Measurements from ENCODE around the gene TFPI.

TFPI gene

GRCh38 chr2:187506416-187506815, 47.8 kb downstream of the TFPI start:
- no peaks in the 10 kb centered on the region for H3K9me3 ChIP-seq (replicated peaks in 1 of 2; ENCODE audit: control insufficient read depth in 2 of 2, insufficient read depth in 1 of 2, low read depth in 1 of 2, low read length in 2 of 2)
- H3K79me1 ChIP-seq (ENCODE audit: low read depth, low read length): no peaks in the 10 kb centered on the region
- no peak overlapping the region for H2AFZ ChIP-seq (ENCODE audit: low read length)
- H3K23ac ChIP-seq (ENCODE audit: low read depth, low read length, poor library complexity): no peak overlapping the region
- H2BK5ac ChIP-seq (ENCODE audit: low read length): no peak overlapping the region
- H3K27ac ChIP-seq (replicated peaks; ENCODE audit: low read length): no peak overlapping the region
- no peak overlapping the region for H4K91ac ChIP-seq (ENCODE audit: low read depth, low read length, poor library complexity)
- no peak overlapping the region for H2AK5ac ChIP-seq (ENCODE audit: low read depth, low read length)
- H3K4ac ChIP-seq (ENCODE audit: low read length): no peak overlapping the region
- H3K4me3 ChIP-seq (ENCODE audit: low read length in 2 of 2): no peak overlapping the region
- H2BK120ac ChIP-seq (ENCODE audit: low read depth, low read length): no peak overlapping the region
- H3K27me3 ChIP-seq (ENCODE audit: control insufficient read depth in 3 of 3, insufficient read depth in 3 of 3, low read depth in 1 of 3, low read length in 3 of 3): no peaks in the 10 kb centered on the region
- H3K9ac ChIP-seq (ENCODE audit: low read depth, low read length, poor library complexity): no peak overlapping the region
- WGBS, 2 donors (ENCODE audit: extremely low coverage in 2 of 2, insufficient read length in 2 of 2, insufficient replicate concordance in 1 of 2): no CpG with 5 or more reads among the region's 3 CpGs
- no peak overlapping the region for H2BK15ac ChIP-seq (ENCODE audit: low read length)
- DNase-seq (ENCODE audit: low spot score): no peak
- no peak overlapping the region for H4K8ac ChIP-seq (ENCODE audit: low read depth, low read length)
- H3K4me1 ChIP-seq (ENCODE audit: control insufficient read depth in 2 of 2, insufficient read depth in 1 of 2, low read depth in 1 of 2, low read length in 2 of 2): peaks cover 6 to 7% of the 10 kb centered on the region in 2 donors
- H3K4me2 ChIP-seq (ENCODE audit: insufficient read depth, low read length, poor library complexity, severe bottlenecking): no peak overlapping the region
- H3K36me3 ChIP-seq (replicated peaks in 1 of 2; ENCODE audit: control insufficient read depth in 2 of 2, insufficient read depth in 2 of 2, low read length in 2 of 2): no peaks in the 10 kb centered on the region
- H3K18ac ChIP-seq (ENCODE audit: low read length): no peak overlapping the region
- H2BK12ac ChIP-seq (ENCODE audit: low read length): no peak overlapping the region
- no peak overlapping the region for H3K14ac ChIP-seq (ENCODE audit: low read length)

- Histone ChIP-seq H2AFZ (ENCODE audit: low read length) (peak overlapping the region; percentile 32), H3K4me3 (ENCODE audit: low read length in 2 of 2) (no peak overlapping the region), H3K4ac (ENCODE audit: low read length) (no peak overlapping the region), H2BK15ac (ENCODE audit: low read length) (no peak overlapping the region), H3K79me1 (ENCODE audit: low read depth, low read length) (no peaks in the 10 kb centered on the region), H3K4me2 (ENCODE audit: insufficient read depth, low read length, poor library complexity, severe bottlenecking) (no peak overlapping the region), H2BK120ac (ENCODE audit: low read depth, low read length) (no peak overlapping the region), H4K91ac (ENCODE audit: low read depth, low read length, poor library complexity) (no peak overlapping the region), H3K14ac (ENCODE audit: low read length) (no peak overlapping the region), H3K27me3 (ENCODE audit: control insufficient read depth in 3 of 3, insufficient read depth in 3 of 3, low read depth in 1 of 3, low read length in 3 of 3) (no peaks in the 10 kb centered on the region), H2AK5ac (ENCODE audit: low read depth, low read length) (no peak overlapping the region), H3K9me3 (replicated peaks in 1 of 2; ENCODE audit: control insufficient read depth in 2 of 2, insufficient read depth in 1 of 2, low read depth in 1 of 2, low read length in 2 of 2) (no peaks in the 10 kb centered on the region), H3K18ac (ENCODE audit: low read length) (no peak overlapping the region), H3K9ac (ENCODE audit: low read depth, low read length, poor library complexity) (no peak overlapping the region), H4K8ac (ENCODE audit: low read depth, low read length) (no peak overlapping the region), H3K36me3 (replicated peaks in 1 of 2; ENCODE audit: control insufficient read depth in 2 of 2, insufficient read depth in 2 of 2, low read length in 2 of 2) (no peaks in the 10 kb centered on the region), H2BK5ac (ENCODE audit: low read length) (no peak overlapping the region), H3K4me1 (ENCODE audit: control insufficient read depth in 2 of 2, insufficient read depth in 1 of 2, low read depth in 1 of 2, low read length in 2 of 2) (peaks cover 2 to 3% of the 10 kb centered on the region in 2 donors), H2BK12ac (ENCODE audit: low read length) (no peak overlapping the region), H3K23ac (ENCODE audit: low read depth, low read length, poor library complexity) (no peak overlapping the region), H3K27ac (replicated peaks; ENCODE audit: low read length) (no peak overlapping the region)
- DNase-seq (ENCODE audit: low spot score): no peak
- WGBS, 2 donors (ENCODE audit: extremely low coverage in 2 of 2, insufficient read length in 2 of 2, insufficient replicate concordance in 1 of 2): no CpG with 5 or more reads among the region's 3 CpGs
These were observed 49.1 kb downstream of the TFPI start for GRCh38 chr2:187505065-187505672.

GRCh38 chr2:187504312-187504921, 49.8 kb downstream of the TFPI start:
- H4K8ac ChIP-seq (ENCODE audit: low read depth, low read length): no peak overlapping the region
- H3K27me3 ChIP-seq (ENCODE audit: control insufficient read depth in 3 of 3, insufficient read depth in 3 of 3, low read depth in 1 of 3, low read length in 3 of 3): no peaks in the 10 kb centered on the region
- H3K9ac ChIP-seq (ENCODE audit: low read depth, low read length, poor library complexity): no peak overlapping the region
- no CpG with 5 or more reads among the region's 6 CpGs for WGBS, 2 donors (ENCODE audit: extremely low coverage in 2 of 2, insufficient read length in 2 of 2, insufficient replicate concordance in 1 of 2)
- no peak overlapping the region for H3K4ac ChIP-seq (ENCODE audit: low read length)
- no peak overlapping the region for H2BK5ac ChIP-seq (ENCODE audit: low read length)
- no peak overlapping the region for H3K14ac ChIP-seq (ENCODE audit: low read length)
- H2BK12ac ChIP-seq (ENCODE audit: low read length): no peak overlapping the region
- H2BK15ac ChIP-seq (ENCODE audit: low read length): no peak overlapping the region
- no peak overlapping the region for H2AK5ac ChIP-seq (ENCODE audit: low read depth, low read length)
- H3K4me1 ChIP-seq (ENCODE audit: control insufficient read depth in 2 of 2, insufficient read depth in 1 of 2, low read depth in 1 of 2, low read length in 2 of 2): peaks cover 2% of the 10 kb centered on the region in 2 donors
- H3K23ac ChIP-seq (ENCODE audit: low read depth, low read length, poor library complexity): no peak overlapping the region
- H3K4me2 ChIP-seq (ENCODE audit: insufficient read depth, low read length, poor library complexity, severe bottlenecking): no peak overlapping the region
- H4K91ac ChIP-seq (ENCODE audit: low read depth, low read length, poor library complexity): no peak overlapping the region
- no peaks in the 10 kb centered on the region for H3K9me3 ChIP-seq (replicated peaks in 1 of 2; ENCODE audit: control insufficient read depth in 2 of 2, insufficient read depth in 1 of 2, low read depth in 1 of 2, low read length in 2 of 2)
- peak overlapping the region; percentile 73 for H2AFZ ChIP-seq (ENCODE audit: low read length)
- H3K27ac ChIP-seq (replicated peaks; ENCODE audit: low read length): no peak overlapping the region
- H3K18ac ChIP-seq (ENCODE audit: low read length): no peak overlapping the region
- H3K4me3 ChIP-seq (ENCODE audit: low read length in 2 of 2): no peak overlapping the region
- H2BK120ac ChIP-seq (ENCODE audit: low read depth, low read length): no peak overlapping the region
- no peaks in the 10 kb centered on the region for H3K79me1 ChIP-seq (ENCODE audit: low read depth, low read length)
- H3K36me3 ChIP-seq (replicated peaks in 1 of 2; ENCODE audit: control insufficient read depth in 2 of 2, insufficient read depth in 2 of 2, low read length in 2 of 2): no peaks in the 10 kb centered on the region
- no peak for DNase-seq (ENCODE audit: low spot score)

GRCh38 chr2:187503700-187504099, 50.5 kb downstream of the TFPI start:
- Histone ChIP-seq H3K18ac (ENCODE audit: low read length) (no peak overlapping the region), H4K91ac (ENCODE audit: low read depth, low read length, poor library complexity) (no peak overlapping the region)

More at GRCh38 chr2:187503700-187504099, 50.5 kb downstream of the TFPI start:
- H3K9me3 ChIP-seq (replicated peaks in 1 of 2; ENCODE audit: control insufficient read depth in 2 of 2, insufficient read depth in 1 of 2, low read depth in 1 of 2, low read length in 2 of 2): no peaks in the 10 kb centered on the region
- no peak for DNase-seq (ENCODE audit: low spot score)
- H3K27me3 ChIP-seq (ENCODE audit: control insufficient read depth in 3 of 3, insufficient read depth in 3 of 3, low read depth in 1 of 3, low read length in 3 of 3): no peaks in the 10 kb centered on the region
- H3K4me1 ChIP-seq (ENCODE audit: control insufficient read depth in 2 of 2, insufficient read depth in 1 of 2, low read depth in 1 of 2, low read length in 2 of 2): peaks cover 2% of the 10 kb centered on the region in 2 donors
- H3K23ac ChIP-seq (ENCODE audit: low read depth, low read length, poor library complexity): no peak overlapping the region
- H2AFZ ChIP-seq (ENCODE audit: low read length): peak overlapping the region; percentile 73
- no CpG with 5 or more reads among the region's 2 CpGs for WGBS, 2 donors (ENCODE audit: extremely low coverage in 2 of 2, insufficient read length in 2 of 2, insufficient replicate concordance in 1 of 2)
- no peak overlapping the region for H3K4ac ChIP-seq (ENCODE audit: low read length)
- no peak overlapping the region for H2BK5ac ChIP-seq (ENCODE audit: low read length)
- no peak overlapping the region for H4K8ac ChIP-seq (ENCODE audit: low read depth, low read length)
- no peak overlapping the region for H3K4me2 ChIP-seq (ENCODE audit: insufficient read depth, low read length, poor library complexity, severe bottlenecking)
- no peaks in the 10 kb centered on the region for H3K36me3 ChIP-seq (replicated peaks in 1 of 2; ENCODE audit: control insufficient read depth in 2 of 2, insufficient read depth in 2 of 2, low read length in 2 of 2)
- no peak overlapping the region for H2BK12ac ChIP-seq (ENCODE audit: low read length)
- no peak overlapping the region for H3K14ac ChIP-seq (ENCODE audit: low read length)
- no peak overlapping the region for H3K9ac ChIP-seq (ENCODE audit: low read depth, low read length, poor library complexity)
- no peak overlapping the region for H2BK15ac ChIP-seq (ENCODE audit: low read length)
- H3K27ac ChIP-seq (replicated peaks; ENCODE audit: low read length): no peak overlapping the region
- H2BK120ac ChIP-seq (ENCODE audit: low read depth, low read length): no peak overlapping the region
- no peaks in the 10 kb centered on the region for H3K79me1 ChIP-seq (ENCODE audit: low read depth, low read length)
- H2AK5ac ChIP-seq (ENCODE audit: low read depth, low read length): no peak overlapping the region
- H3K4me3 ChIP-seq (ENCODE audit: low read length in 2 of 2): no peak overlapping the region
